T-helper 22 cell (primary cell): Measurements from ENCODE around the gene ALOXE3.

Experiments
- DNase-seq: peaks from one replicate; pipeline ENCODE4 v3.0.0-alpha.2; 2020; ENCODE audit warnings: low read depth

The ALOXE3 gene

GRCh38 chr17:8153957-8154607, 35.8 kb upstream of the ALOXE3 start:
- DNase-seq = peak; percentile 91

- DNase-seq = no peak
Measured at GRCh38 chr17:8153525-8153956, 35.2 kb upstream of the ALOXE3 start.

GRCh38 chr17:8153031-8153451, 34.7 kb upstream of the ALOXE3 start:
- no peak for DNase-seq

GRCh38 chr17:8152112-8152775, 33.9 kb upstream of the ALOXE3 start, which contains the start of gene PER1:
PER1 (minus strand) TSS chr17:8152404; CDS start chr17:8150706, 1,698 bp downstream.
- DNase-seq = peak; percentile 88

GRCh38 chr17:8151641-8152111, 33.4 kb upstream of the ALOXE3 start:
- DNase-seq = no peak

GRCh38 chr17:8151120-8151640, 32.9 kb upstream of the ALOXE3 start:
- peak; percentile 88 for DNase-seq

- no peak for DNase-seq
Measured at GRCh38 chr17:8150194-8151119, 32.1 kb upstream of the ALOXE3 start.

GRCh38 chr17:8149419-8150193, 31.3 kb upstream of the ALOXE3 start:
- no peak for DNase-seq

GRCh38 chr17:8148560-8148959, 30.2 kb upstream of the ALOXE3 start:
- DNase-seq = no peak

GRCh38 chr17:8147805-8148404, 29.6 kb upstream of the ALOXE3 start:
- DNase-seq = no peak

GRCh38 chr17:8147141-8147804, 29.0 kb upstream of the ALOXE3 start:
- DNase-seq = no peak

GRCh38 chr17:8146381-8147140, 28.2 kb upstream of the ALOXE3 start:
- DNase-seq = no peak

- no peak for DNase-seq
Measured at GRCh38 chr17:8145811-8146210, 27.5 kb upstream of the ALOXE3 start.

GRCh38 chr17:8144401-8145231, 26.3 kb upstream of the ALOXE3 start:
- DNase-seq = no peak

- DNase-seq = no peak
Measured at GRCh38 chr17:8143581-8144400, 25.5 kb upstream of the ALOXE3 start.

- no peak for DNase-seq
Measured at GRCh38 chr17:8142887-8143580, 24.7 kb upstream of the ALOXE3 start.
